ENCODE data around the gene LDHB.

Gene LDHB

DNA sequence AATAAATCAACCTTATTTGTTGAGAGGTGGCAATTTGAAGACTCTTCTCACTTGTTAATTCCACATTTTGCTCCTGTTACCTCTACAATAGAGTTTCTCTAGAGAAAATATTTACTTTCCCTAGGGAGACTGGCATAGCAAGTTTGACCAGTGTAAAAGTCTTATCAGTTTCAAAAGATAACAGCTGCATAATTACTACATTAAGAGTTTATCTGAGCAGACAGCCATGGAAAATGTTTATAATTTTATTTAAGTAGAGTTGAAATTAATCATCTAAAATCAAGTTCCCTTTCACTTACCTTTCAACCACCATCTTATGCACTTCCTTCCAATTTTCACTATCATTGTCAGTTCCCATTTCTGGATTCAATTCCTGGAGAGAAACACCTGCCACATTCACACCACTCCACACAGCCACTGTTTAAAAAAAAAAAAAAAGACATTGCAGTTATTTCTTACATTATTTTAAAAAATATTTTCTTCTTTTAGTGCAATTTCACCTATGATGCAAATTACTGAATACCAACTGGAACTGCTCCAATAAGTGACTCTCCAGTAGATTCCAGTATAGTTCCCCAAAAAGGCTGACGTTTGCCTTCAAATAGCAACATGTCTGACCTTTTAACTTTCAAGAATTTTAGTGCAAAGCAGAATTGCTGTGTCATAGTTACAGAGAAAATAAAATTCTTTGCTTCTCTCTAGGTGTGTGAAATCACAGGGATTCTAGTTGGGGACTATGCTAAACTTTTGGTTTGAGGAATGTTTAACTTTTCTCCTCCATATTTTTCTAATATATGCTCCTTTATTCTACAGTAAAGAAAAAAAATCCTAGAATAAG, 19.4 kb downstream of the LDHB start:
- no peaks in the 10 kb centered on the region for H3K27me3 ChIP-seq (ENCODE audit: control insufficient read depth, insufficient read depth, low read length)

DNA sequence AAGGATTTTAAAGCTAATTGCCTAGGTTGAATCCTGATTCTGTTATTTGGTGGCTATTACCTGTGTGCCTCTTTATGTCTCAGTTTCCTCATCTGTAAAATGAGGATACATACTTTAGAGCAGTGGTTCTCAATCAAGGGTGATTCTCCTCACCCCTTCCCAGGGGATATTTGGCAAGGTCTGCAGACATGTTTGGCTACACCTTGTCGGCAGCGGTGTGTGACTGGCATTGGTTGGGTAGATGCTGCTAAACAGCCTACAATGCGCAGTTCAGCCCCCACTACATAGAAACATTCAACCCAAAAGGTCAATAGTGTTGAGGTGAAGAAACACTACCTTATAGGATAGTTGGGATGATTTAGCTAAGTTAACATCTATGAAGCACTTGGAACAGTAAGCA, 23.4 kb downstream of the LDHB start:
- Histone ChIP-seq H3K4me2 (ENCODE audit: low read length) (no peak overlapping the region), H3K9ac (ENCODE audit: low read depth, low read length) (no peak overlapping the region), H3K9me3 (replicated peaks; ENCODE audit: low read length) (no peaks in the 10 kb centered on the region), H3K27me3 (ENCODE audit: control insufficient read depth, insufficient read depth, low read length) (no peaks in the 10 kb centered on the region), H3K4me3 (ENCODE audit: low read length) (no peak overlapping the region), H3K36me3 (ENCODE audit: insufficient read depth, low read length) (peaks cover 44% of the 10 kb centered on the region), H3K4me1 (ENCODE audit: control insufficient read depth, insufficient read depth, low read length) (no peaks in the 10 kb centered on the region)

More for the DNA sequence above, 19.4 kb downstream of the LDHB start:
- Histone ChIP-seq H3K9ac (ENCODE audit: low read depth, low read length) (peak overlapping the region; percentile 19), H3K4me2 (ENCODE audit: low read length) (no peak overlapping the region), H3K4me1 (ENCODE audit: control insufficient read depth, insufficient read depth, low read length) (no peaks in the 10 kb centered on the region), H3K9me3 (replicated peaks; ENCODE audit: low read length) (no peaks in the 10 kb centered on the region), H3K4me3 (ENCODE audit: low read length) (no peak overlapping the region), H3K36me3 (ENCODE audit: insufficient read depth, low read length) (peaks cover 78% of the 10 kb centered on the region)

DNA sequence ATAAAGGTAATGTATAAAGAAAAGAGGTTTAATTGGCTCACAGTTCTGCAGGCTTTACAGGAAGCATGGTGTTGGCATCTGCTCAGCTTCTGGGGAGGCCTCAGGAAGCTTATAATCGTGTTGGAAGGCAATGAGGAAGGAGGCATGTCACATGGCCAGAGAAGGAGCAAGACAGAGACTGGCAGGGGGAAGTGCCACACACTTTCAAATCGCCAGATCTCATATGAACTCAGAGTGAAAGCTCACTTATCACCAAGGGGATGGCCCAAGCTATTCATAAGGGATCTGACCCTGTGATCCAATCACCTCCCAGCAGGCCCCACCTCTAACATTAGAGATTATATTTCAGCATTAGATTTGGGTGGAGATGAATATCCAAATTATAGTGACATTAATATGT, 26.3 kb downstream of the LDHB start:
- Histone ChIP-seq H3K4me3 (ENCODE audit: low read length) (no peak overlapping the region), H3K9ac (ENCODE audit: low read depth, low read length) (no peak overlapping the region), H3K4me2 (ENCODE audit: low read length) (no peak overlapping the region), H3K36me3 (ENCODE audit: insufficient read depth, low read length) (peaks cover 19% of the 10 kb centered on the region), H3K9me3 (replicated peaks; ENCODE audit: low read length) (no peaks in the 10 kb centered on the region), H3K4me1 (ENCODE audit: control insufficient read depth, insufficient read depth, low read length) (no peaks in the 10 kb centered on the region), H3K27me3 (ENCODE audit: control insufficient read depth, insufficient read depth, low read length) (no peaks in the 10 kb centered on the region)

DNA sequence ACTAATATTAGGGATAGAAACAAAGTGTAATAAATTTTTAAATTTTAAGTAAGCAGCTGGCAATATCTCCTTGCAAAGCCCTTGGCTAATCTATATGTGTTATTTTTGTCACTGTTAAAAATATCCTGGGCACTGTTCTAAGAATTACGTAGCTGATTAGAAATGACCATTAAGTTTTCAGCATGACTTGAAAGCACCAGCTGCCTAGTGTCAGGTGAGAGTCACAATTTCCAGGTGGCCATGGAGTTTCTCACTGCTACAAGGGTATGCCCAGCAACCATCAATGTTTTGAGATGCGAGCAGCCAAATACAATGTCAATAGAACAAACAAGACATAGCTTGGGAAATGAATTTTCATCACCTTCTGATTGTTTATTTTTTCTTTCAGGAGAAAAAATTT, 29.7 kb downstream of the LDHB start:
- no peaks in the 10 kb centered on the region for H3K9me3 ChIP-seq (replicated peaks; ENCODE audit: low read length)

DNA sequence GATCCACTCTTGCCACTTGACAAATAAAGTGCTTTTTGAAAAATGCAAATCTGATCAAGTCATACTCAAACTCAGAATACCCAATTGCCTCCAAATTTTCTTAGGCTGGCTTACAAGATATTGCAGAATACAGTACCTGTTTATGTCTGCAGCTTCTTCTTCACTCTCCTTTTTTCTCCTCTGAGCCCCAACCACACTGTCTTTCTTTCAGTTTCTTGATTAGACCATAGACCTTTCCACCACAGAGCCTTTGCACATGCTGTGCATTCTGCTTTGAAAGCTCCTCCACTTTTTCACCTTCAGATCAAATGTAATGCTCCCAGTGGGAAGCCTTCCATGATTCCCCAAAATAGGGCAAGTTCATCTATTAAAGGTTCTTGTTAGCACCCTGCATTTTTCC, 39.1 kb downstream of the LDHB start:
- Histone ChIP-seq H3K4me2 (ENCODE audit: low read length) (no peak overlapping the region), H3K27me3 (ENCODE audit: control insufficient read depth, insufficient read depth, low read length) (no peaks in the 10 kb centered on the region), H3K9ac (ENCODE audit: low read depth, low read length) (no peak overlapping the region), H3K9me3 (replicated peaks; ENCODE audit: low read length) (no peaks in the 10 kb centered on the region), H3K4me1 (ENCODE audit: control insufficient read depth, insufficient read depth, low read length) (no peaks in the 10 kb centered on the region), H3K4me3 (ENCODE audit: low read length) (no peak overlapping the region), H3K36me3 (ENCODE audit: insufficient read depth, low read length) (no peaks in the 10 kb centered on the region)

More for the DNA sequence above, 29.7 kb downstream of the LDHB start:
- no peaks in the 10 kb centered on the region for H3K27me3 ChIP-seq (ENCODE audit: control insufficient read depth, insufficient read depth, low read length)
- H3K36me3 ChIP-seq (ENCODE audit: insufficient read depth, low read length): no peaks in the 10 kb centered on the region
- H3K9ac ChIP-seq (ENCODE audit: low read depth, low read length): no peak overlapping the region
- no peak overlapping the region for H3K4me2 ChIP-seq (ENCODE audit: low read length)
- H3K4me3 ChIP-seq (ENCODE audit: low read length): no peak overlapping the region
- H3K4me1 ChIP-seq (ENCODE audit: control insufficient read depth, insufficient read depth, low read length): no peaks in the 10 kb centered on the region

DNA sequence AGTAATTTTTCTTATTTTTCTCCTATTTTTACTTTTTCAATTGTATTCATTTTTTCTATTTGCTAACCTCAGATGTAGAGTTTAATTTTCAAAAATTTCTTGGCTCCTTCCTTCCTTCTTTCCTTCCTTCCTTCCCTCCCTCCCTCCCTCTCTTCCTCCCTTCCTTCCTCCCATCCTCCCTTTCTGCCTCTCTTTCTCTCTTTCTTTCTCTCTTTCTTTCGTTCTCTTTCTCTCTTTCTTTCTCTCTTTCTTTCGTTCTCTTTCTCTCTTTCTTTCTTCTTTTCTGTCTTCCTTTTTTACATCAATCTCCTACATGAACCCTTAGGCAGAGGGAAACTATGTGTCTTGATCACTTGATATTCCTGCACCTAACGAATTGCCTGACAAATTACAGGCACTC, 40.6 kb downstream of the LDHB start:
- no peak overlapping the region for H3K9ac ChIP-seq (ENCODE audit: low read depth, low read length)
- no peak overlapping the region for H3K4me3 ChIP-seq (ENCODE audit: low read length)
- H3K36me3 ChIP-seq (ENCODE audit: insufficient read depth, low read length): no peaks in the 10 kb centered on the region
- H3K4me2 ChIP-seq (ENCODE audit: low read length): no peak overlapping the region
- H3K9me3 ChIP-seq (replicated peaks; ENCODE audit: low read length): no peaks in the 10 kb centered on the region
- no peaks in the 10 kb centered on the region for H3K4me1 ChIP-seq (ENCODE audit: control insufficient read depth, insufficient read depth, low read length)
- H3K27me3 ChIP-seq (ENCODE audit: control insufficient read depth, insufficient read depth, low read length): no peaks in the 10 kb centered on the region

DNA sequence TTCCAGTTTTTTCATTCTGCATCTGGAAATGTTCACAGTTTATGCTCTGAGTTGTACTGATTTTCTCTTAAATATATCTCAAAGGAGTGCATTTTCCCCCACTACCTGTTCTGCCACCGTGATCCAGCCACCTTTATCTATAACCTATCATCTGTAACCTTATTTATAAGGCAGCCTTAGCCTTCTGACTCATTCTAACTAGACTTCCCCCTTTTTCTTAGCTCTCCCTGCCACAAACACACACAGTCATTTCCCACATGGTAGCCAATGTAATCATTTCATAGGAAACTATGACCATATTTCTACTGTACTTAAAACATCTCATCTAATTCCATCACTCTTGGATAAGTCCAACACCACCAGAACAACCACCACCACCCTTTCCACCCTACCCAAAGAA, 42.2 kb downstream of the LDHB start:
- H3K4me3 ChIP-seq (ENCODE audit: low read length): no peak overlapping the region
- H3K36me3 ChIP-seq (ENCODE audit: insufficient read depth, low read length): no peaks in the 10 kb centered on the region
- no peak overlapping the region for H3K9ac ChIP-seq (ENCODE audit: low read depth, low read length)
- no peaks in the 10 kb centered on the region for H3K4me1 ChIP-seq (ENCODE audit: control insufficient read depth, insufficient read depth, low read length)
- H3K4me2 ChIP-seq (ENCODE audit: low read length): no peak overlapping the region
- no peaks in the 10 kb centered on the region for H3K9me3 ChIP-seq (replicated peaks; ENCODE audit: low read length)
- no peaks in the 10 kb centered on the region for H3K27me3 ChIP-seq (ENCODE audit: control insufficient read depth, insufficient read depth, low read length)

DNA sequence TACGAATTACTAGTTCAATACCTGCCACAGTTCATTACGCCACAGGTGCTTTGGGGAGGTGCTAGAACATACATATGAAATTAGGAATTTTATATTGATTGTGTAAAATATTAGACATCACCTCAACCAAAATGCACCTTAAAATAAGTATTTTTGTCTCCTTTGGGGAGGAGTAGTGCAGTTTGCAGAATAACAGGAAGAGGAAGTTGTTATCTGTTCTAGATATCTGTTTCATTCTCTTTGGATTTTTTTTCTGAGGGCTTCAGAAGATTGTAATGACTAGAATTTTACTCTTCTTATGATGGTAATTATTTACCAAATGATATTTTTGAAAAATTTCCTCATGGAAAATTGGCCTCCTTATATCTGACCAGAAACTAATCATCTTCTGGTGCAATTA, 43.1 kb downstream of the LDHB start:
- no peak overlapping the region for H3K9ac ChIP-seq (ENCODE audit: low read depth, low read length)
- no peak overlapping the region for H3K4me3 ChIP-seq (ENCODE audit: low read length)
- no peaks in the 10 kb centered on the region for H3K4me1 ChIP-seq (ENCODE audit: control insufficient read depth, insufficient read depth, low read length)
- H3K36me3 ChIP-seq (ENCODE audit: insufficient read depth, low read length): no peaks in the 10 kb centered on the region
- no peaks in the 10 kb centered on the region for H3K27me3 ChIP-seq (ENCODE audit: control insufficient read depth, insufficient read depth, low read length)
- H3K4me2 ChIP-seq (ENCODE audit: low read length): no peak overlapping the region
- no peaks in the 10 kb centered on the region for H3K9me3 ChIP-seq (replicated peaks; ENCODE audit: low read length)

DNA sequence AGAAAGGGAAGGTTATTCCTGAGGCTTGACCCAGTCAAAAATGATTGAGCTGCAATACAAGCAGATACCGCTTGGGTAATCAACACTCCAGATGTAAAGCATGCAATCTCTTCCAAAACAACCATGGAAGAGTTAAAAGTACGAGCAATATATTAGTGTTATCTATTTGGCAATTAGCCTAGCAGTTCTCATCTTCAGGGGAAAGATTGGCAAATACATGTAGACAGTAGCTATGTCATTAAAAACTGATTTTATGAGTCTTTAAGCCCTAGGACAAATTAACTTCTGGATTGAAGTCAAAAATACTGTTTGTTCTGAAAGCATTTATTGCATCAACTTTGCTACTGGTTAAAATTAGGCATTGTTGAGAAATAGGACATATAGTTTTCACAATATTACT, 43.7 kb downstream of the LDHB start:
- Histone ChIP-seq H3K4me1 (ENCODE audit: control insufficient read depth, insufficient read depth, low read length) (no peaks in the 10 kb centered on the region), H3K9ac (ENCODE audit: low read depth, low read length) (no peak overlapping the region), H3K27me3 (ENCODE audit: control insufficient read depth, insufficient read depth, low read length) (no peaks in the 10 kb centered on the region), H3K9me3 (replicated peaks; ENCODE audit: low read length) (no peaks in the 10 kb centered on the region), H3K36me3 (ENCODE audit: insufficient read depth, low read length) (no peaks in the 10 kb centered on the region), H3K4me3 (ENCODE audit: low read length) (no peak overlapping the region), H3K4me2 (ENCODE audit: low read length) (no peak overlapping the region)

DNA sequence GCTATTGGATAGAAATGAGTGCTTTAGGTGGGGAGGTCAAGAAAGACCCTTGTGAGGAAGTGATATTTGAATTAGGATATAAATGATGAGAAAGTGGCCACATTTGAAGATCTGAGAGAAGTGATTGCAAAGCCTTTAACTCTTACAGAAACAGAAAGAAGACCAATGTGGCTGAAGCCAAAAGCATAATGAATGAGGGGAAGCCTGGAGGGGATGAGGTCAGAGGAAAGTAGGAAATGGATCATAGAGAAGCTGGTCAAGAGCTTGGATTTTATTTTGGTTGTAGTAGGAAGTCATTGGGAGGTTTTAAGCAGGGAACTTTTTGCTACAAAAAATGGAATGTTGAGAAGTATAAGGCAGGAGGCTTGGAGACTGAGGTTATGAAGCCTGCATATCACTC, 49.4 kb downstream of the LDHB start:
- Histone ChIP-seq H3K9ac (ENCODE audit: low read depth, low read length) (no peak overlapping the region), H3K4me3 (ENCODE audit: low read length) (no peak overlapping the region), H3K9me3 (replicated peaks; ENCODE audit: low read length) (no peaks in the 10 kb centered on the region), H3K36me3 (ENCODE audit: insufficient read depth, low read length) (no peaks in the 10 kb centered on the region), H3K4me1 (ENCODE audit: control insufficient read depth, insufficient read depth, low read length) (no peaks in the 10 kb centered on the region), H3K27me3 (ENCODE audit: control insufficient read depth, insufficient read depth, low read length) (no peaks in the 10 kb centered on the region), H3K4me2 (ENCODE audit: low read length) (no peak overlapping the region)

DNA sequence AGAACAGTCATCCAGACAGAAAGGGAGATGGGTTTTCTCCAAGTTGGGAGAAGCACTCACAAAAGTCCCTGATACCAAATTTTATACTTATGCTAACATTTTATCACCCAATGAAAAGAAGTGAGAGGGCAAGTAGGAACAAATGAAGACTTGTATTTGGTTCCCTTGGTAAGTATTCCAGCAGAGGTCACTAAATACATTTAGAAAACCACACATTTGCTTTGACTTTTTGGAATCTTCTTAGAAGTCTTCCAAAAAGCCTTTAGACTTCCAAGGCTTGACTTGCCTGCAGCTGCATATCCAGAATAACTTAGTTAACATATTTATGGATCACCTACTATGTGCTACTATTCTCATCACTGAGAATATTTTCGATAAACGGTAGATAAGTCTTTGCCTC, 49.9 kb downstream of the LDHB start:
- H3K4me3 ChIP-seq (ENCODE audit: low read length): no peak overlapping the region
- H3K4me1 ChIP-seq (ENCODE audit: control insufficient read depth, insufficient read depth, low read length): no peaks in the 10 kb centered on the region
- no peak overlapping the region for H3K9ac ChIP-seq (ENCODE audit: low read depth, low read length)
- H3K27me3 ChIP-seq (ENCODE audit: control insufficient read depth, insufficient read depth, low read length): no peaks in the 10 kb centered on the region
- no peaks in the 10 kb centered on the region for H3K9me3 ChIP-seq (replicated peaks; ENCODE audit: low read length)
- no peak overlapping the region for H3K4me2 ChIP-seq (ENCODE audit: low read length)
- H3K36me3 ChIP-seq (ENCODE audit: insufficient read depth, low read length): no peaks in the 10 kb centered on the region

DNA sequence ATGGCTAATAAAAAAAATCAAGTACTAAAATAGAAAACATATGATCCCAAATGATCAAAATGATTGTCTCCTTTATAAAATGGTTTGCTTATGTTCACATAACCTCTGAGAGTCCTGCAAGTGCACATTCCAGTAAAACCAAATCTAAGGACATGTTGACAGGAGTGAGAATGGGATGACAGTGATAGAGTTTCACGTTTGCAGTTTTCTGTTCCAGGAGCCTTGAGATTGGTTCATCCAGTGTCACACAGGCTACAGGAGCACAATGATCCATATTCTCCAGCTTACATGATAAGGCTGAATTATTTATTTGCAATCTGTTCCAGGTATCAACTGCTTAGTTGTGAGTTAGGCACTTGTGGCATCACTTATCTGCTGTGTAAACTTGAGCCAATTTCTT, 51.5 kb downstream of the LDHB start:
- no peaks in the 10 kb centered on the region for H3K9me3 ChIP-seq (replicated peaks; ENCODE audit: low read length)
- H3K27me3 ChIP-seq (ENCODE audit: control insufficient read depth, insufficient read depth, low read length): no peaks in the 10 kb centered on the region
- H3K4me2 ChIP-seq (ENCODE audit: low read length): no peak overlapping the region
- no peak overlapping the region for H3K9ac ChIP-seq (ENCODE audit: low read depth, low read length)
- H3K4me3 ChIP-seq (ENCODE audit: low read length): no peak overlapping the region
- H3K36me3 ChIP-seq (ENCODE audit: insufficient read depth, low read length): no peaks in the 10 kb centered on the region
- no peaks in the 10 kb centered on the region for H3K4me1 ChIP-seq (ENCODE audit: control insufficient read depth, insufficient read depth, low read length)

Data from skeletal muscle satellite cell (primary cell).